Neural cell (in vitro differentiated cells): ENCODE data around the gene FERMT2. TPM values are rescaled to one million over a fixed set of nuclear protein-coding genes. Genes with fewer than 3 reads are reported as not detected.

ENCODE experiments used
- H2AFZ ChIP-seq: fragments of 200-600, 300-800 bp; sonication (generic), shearing (Covaris generic); 2 replicates; pipeline ENCODE4 v1.6.0; 2014; ENCODE audit warnings: low read depth, mild to moderate bottlenecking, antibody characterized with exemption, low read length, moderate library complexity
- H3F3A ChIP-seq: fragments of 200-600 bp; shearing (Covaris generic); 2 replicates; pipeline ENCODE4 v1.6.1; 2016; ENCODE audit warnings: mild to moderate bottlenecking, moderate library complexity, mixed read lengths, antibody characterized with exemption, low read length; ENCODE audit not compliant: insufficient read depth, poor library complexity, severe bottlenecking
- H3K27ac ChIP-seq: fragments of 200-600, 300-800 bp; sonication (generic), shearing (Covaris generic); 2 replicates; pipeline ENCODE4 v1.5.1; 2014; ENCODE audit warnings: mild to moderate bottlenecking, low read length, moderate library complexity
- H3K27me3 ChIP-seq: fragments of 300-800, 200-600 bp; sonication (generic), shearing (Covaris generic); 2 replicates; pipeline ENCODE4 v1.6.0; 2014; ENCODE audit warnings: mild to moderate bottlenecking, low read depth, low read length, moderate library complexity; ENCODE audit not compliant: insufficient read depth
- H3K36me3 ChIP-seq: fragments of 300-800, 200-600 bp; sonication (generic), shearing (Covaris generic); 2 replicates; pipeline ENCODE4 v1.5.1; 2014; ENCODE audit warnings: mild to moderate bottlenecking, antibody characterized with exemption, low read length, moderate library complexity; ENCODE audit not compliant: insufficient read depth
- H3K4me2 ChIP-seq: fragments of 300-800, 200-600 bp; sonication (generic), shearing (Covaris generic); 2 replicates; pipeline ENCODE4 v1.6.0; 2014; ENCODE audit warnings: mild to moderate bottlenecking, low read length
- H3K4me3 ChIP-seq: fragments of 300-800, 200-600 bp; sonication (generic), shearing (Covaris generic); 2 replicates; pipeline ENCODE4 v1.5.1; 2014; ENCODE audit warnings: mild to moderate bottlenecking, low read length, moderate library complexity
- H3K79me2 ChIP-seq: fragments of 200-600 bp; shearing (Covaris generic); replicated peaks from 2 replicates; pipeline ENCODE4 v1.6.0; 2014; ENCODE audit warnings: mild to moderate bottlenecking, low read length, moderate library complexity; ENCODE audit not compliant: insufficient read depth
- H3K9ac ChIP-seq: fragments of 300-800, 200-600 bp; sonication (generic), shearing (Covaris generic); 2 replicates; pipeline ENCODE4 v1.6.1; 2016; ENCODE audit warnings: mild to moderate bottlenecking, low read length, mixed read lengths
- H3K9me2 ChIP-seq: fragments of 200-600 bp; shearing (Covaris generic); 2 replicates; pipeline ENCODE4 v1.6.1; 2016; ENCODE audit warnings: mild to moderate bottlenecking, low read length, mixed read lengths; ENCODE audit not compliant: insufficient read depth
- H3K9me3 ChIP-seq: fragments of 200-600, 300-800 bp; sonication (generic), shearing (Covaris generic); 2 replicates; pipeline ENCODE4 v1.6.1; 2016; ENCODE audit warnings: mild to moderate bottlenecking, mixed run types, low read length, moderate library complexity, mixed read lengths
- H4K20me1 ChIP-seq: fragments of 200-600 bp; shearing (Covaris generic); 2 replicates; pipeline ENCODE4 v1.6.1; 2016; ENCODE audit warnings: mild to moderate bottlenecking, mixed run types; ENCODE audit not compliant: insufficient read depth
- EP300 ChIP-seq: fragments of 450-650 bp; conservative IDR thresholded peaks from 2 replicates; pipeline ENCODE4 v1.6.1; 2014; ENCODE audit warnings: antibody characterized with exemption, mild to moderate bottlenecking, moderate library complexity; ENCODE audit not compliant: poor library complexity, severe bottlenecking
- EZH2 ChIP-seq: fragments of 200-600, 300-800 bp; shearing (Covaris generic), sonication (generic); IDR thresholded peaks from 2 replicates; pipeline ENCODE4 v1.6.1; 2014; ENCODE audit warnings: antibody characterized with exemption, low read length, borderline replicate concordance, mild to moderate bottlenecking; ENCODE audit not compliant: insufficient read depth, poor library complexity, severe bottlenecking
- MXI1 ChIP-seq: fragments of 450-650 bp; conservative IDR thresholded peaks from 2 replicates; pipeline ENCODE4 v1.6.1; 2014; ENCODE audit warnings: antibody characterized with exemption, mild to moderate bottlenecking; ENCODE audit not compliant: poor library complexity, severe bottlenecking
- POLR2AphosphoS5 ChIP-seq: IDR thresholded peaks from 2 replicates; pipeline ENCODE4 v1.6.1; 2012
- RAD21 ChIP-seq: fragments of 450-650 bp; conservative IDR thresholded peaks from 2 replicates; pipeline ENCODE4 v1.6.1; 2014; ENCODE audit warnings: antibody characterized with exemption, mild to moderate bottlenecking, moderate library complexity
- REST ChIP-seq: IDR thresholded peaks from 2 replicates; pipeline ENCODE4 v1.6.1; 2012; ENCODE audit warnings: borderline replicate concordance
- SMC3 ChIP-seq: fragments of 450-650 bp; conservative IDR thresholded peaks from 2 replicates; pipeline ENCODE4 v1.6.1; 2014; ENCODE audit warnings: antibody characterized with exemption, mild to moderate bottlenecking, moderate library complexity; ENCODE audit not compliant: poor library complexity
- TAF1 ChIP-seq: IDR thresholded peaks from 2 replicates; pipeline ENCODE4 v1.6.1; 2012; ENCODE audit warnings: low read depth
- polyA plus RNA-seq: library from polyadenylated mRNA; depleted of rRNA; stranded (reverse); fragments of >200 nt; gene quantifications from 2 replicates; pipeline ENCODE4 v1.2.3, GENCODE V29; 2014
- TF ChIP-seq, protein P1 (sequence below): fragments of 450-650 bp; IDR thresholded peaks from 2 replicates; pipeline ENCODE4 v1.5.1; 2014; ENCODE audit warnings: antibody characterized with exemption, mild to moderate bottlenecking, moderate library complexity; ENCODE audit not compliant: poor library complexity, severe bottlenecking

The FERMT2 gene
- polyA plus RNA-seq, 1 donor from 2014 or later = 59.6 TPM

DNA sequence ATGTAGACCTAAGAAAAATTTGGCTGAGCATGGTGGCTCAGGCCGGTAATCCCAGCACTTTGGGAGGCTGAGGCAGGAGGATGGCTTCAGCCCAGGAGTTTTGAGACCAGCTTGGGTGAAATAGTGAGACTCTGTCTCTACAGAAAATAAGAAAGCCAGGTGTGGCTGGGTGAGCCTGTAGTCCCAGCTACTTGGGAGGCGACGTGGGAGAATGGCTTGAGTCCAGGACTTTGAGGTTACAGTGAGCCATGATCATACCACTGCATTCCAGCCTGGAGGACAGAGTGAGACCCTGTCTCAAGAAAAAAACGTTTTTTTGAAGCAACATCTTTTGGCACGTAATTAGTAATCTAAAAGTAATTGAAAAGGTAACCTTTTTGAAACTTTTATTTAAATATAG lies 70.9 kb downstream of the FERMT2 start:
- Histone ChIP-seq H3F3A (no peaks in the 10 kb centered on the region), H4K20me1 (no peaks in the 10 kb centered on the region), H3K9me3 (no peaks in the 10 kb centered on the region), H2AFZ (no peak overlapping the region), H3K27me3 (no peaks in the 10 kb centered on the region), H3K9ac (no peak overlapping the region), H3K79me2 (no peaks in the 10 kb centered on the region), H3K36me3 (peaks cover 1% of the 10 kb centered on the region), H3K27ac (no peak overlapping the region), H3K9me2 (no peaks in the 10 kb centered on the region), H3K4me2 (no peak overlapping the region), H3K4me3 (no peak overlapping the region)
- TF ChIP-seq SMC3 (no peak), TAF1 (no peak), POLR2AphosphoS5 (no peak), RAD21 (no peak), MXI1 (no peak), REST (no peak), EP300 (no peak), EZH2 (no peak)
- TF ChIP-seq, protein P1, sequence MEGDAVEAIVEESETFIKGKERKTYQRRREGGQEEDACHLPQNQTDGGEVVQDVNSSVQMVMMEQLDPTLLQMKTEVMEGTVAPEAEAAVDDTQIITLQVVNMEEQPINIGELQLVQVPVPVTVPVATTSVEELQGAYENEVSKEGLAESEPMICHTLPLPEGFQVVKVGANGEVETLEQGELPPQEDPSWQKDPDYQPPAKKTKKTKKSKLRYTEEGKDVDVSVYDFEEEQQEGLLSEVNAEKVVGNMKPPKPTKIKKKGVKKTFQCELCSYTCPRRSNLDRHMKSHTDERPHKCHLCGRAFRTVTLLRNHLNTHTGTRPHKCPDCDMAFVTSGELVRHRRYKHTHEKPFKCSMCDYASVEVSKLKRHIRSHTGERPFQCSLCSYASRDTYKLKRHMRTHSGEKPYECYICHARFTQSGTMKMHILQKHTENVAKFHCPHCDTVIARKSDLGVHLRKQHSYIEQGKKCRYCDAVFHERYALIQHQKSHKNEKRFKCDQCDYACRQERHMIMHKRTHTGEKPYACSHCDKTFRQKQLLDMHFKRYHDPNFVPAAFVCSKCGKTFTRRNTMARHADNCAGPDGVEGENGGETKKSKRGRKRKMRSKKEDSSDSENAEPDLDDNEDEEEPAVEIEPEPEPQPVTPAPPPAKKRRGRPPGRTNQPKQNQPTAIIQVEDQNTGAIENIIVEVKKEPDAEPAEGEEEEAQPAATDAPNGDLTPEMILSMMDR = no peak

DNA sequence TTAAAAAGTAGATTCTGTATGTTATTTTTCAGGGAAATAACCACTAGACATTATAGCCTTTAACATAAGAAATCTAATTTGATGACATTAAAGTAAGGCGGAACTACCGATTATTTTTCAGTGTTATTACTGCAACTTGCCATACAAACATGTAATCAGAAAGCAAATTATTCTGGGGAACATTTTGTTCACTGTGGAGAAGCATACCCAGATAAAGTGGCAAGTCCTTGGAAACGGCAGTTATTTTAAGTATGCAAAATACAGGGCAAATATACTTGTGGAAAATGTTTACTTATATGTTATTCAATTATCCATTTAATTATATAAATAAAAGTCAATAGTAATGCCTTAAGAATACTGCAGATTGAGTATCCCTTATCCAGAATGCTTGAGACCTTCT lies 71.9 kb downstream of the FERMT2 start:
- Histone ChIP-seq H3K27ac (no peak overlapping the region), H3K79me2 (no peaks in the 10 kb centered on the region), H3K9me2 (no peaks in the 10 kb centered on the region)

DNA sequence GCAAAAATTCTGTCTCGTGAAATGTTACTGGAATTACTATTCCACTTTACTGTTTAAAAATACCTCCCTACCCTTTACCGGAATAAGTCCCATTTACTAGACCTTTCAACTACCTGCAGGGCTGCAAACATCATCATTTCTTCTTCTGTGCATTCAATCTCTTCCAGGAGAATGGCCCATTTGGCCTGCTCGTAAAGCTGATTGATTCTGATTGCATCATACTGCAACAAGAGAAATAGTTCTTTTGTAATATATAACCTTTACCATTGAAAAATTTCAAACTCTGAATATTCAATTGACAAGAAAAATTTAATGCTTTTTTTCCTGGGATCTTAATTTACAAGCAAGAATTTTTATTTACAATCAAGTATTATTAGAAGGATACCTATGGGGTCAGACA lies 72.4 kb downstream of the FERMT2 start:
- H3K9me2 ChIP-seq = no peaks in the 10 kb centered on the region
- H3K9me3 ChIP-seq = no peaks in the 10 kb centered on the region
- no peak overlapping the region for H3K4me3 ChIP-seq
- no peaks in the 10 kb centered on the region for H3K27me3 ChIP-seq
- H3K9ac ChIP-seq = no peak overlapping the region
- no peaks in the 10 kb centered on the region for H4K20me1 ChIP-seq
- H3K27ac ChIP-seq = no peak overlapping the region
- no peaks in the 10 kb centered on the region for H3F3A ChIP-seq
- H3K36me3 ChIP-seq = peaks cover 9% of the 10 kb centered on the region
- no peaks in the 10 kb centered on the region for H3K79me2 ChIP-seq
- H3K4me2 ChIP-seq = no peak overlapping the region
- TF ChIP-seq TAF1 = no peak
- no peak for TF ChIP-seq EP300
- no peak for TF ChIP-seq POLR2AphosphoS5
- TF ChIP-seq RAD21 = no peak
- TF ChIP-seq, protein P1 = no peak
- no peak for TF ChIP-seq MXI1
- TF ChIP-seq EZH2 = no peak
- no peak for TF ChIP-seq SMC3
- TF ChIP-seq REST = no peak
- no peak overlapping the region for H2AFZ ChIP-seq

More for the DNA sequence above, 71.9 kb downstream of the FERMT2 start:
- no peak overlapping the region for H2AFZ ChIP-seq
- H3K9me3 ChIP-seq = no peaks in the 10 kb centered on the region
- no peak overlapping the region for H3K4me2 ChIP-seq
- no peak overlapping the region for H3K4me3 ChIP-seq
- H3F3A ChIP-seq = no peaks in the 10 kb centered on the region
- no peak for TF ChIP-seq TAF1
- TF ChIP-seq EP300 = no peak
- H3K27me3 ChIP-seq = no peaks in the 10 kb centered on the region
- no peaks in the 10 kb centered on the region for H4K20me1 ChIP-seq
- peaks cover 9% of the 10 kb centered on the region for H3K36me3 ChIP-seq
- H3K9ac ChIP-seq = no peak overlapping the region
